ENCODE measurements around the gene LSM10.
A peak's percentile ranks its signal among the peaks of the same experiment; 100 is the strongest.

The LSM10 gene

GRCh38 chr1:36383240-36383639 is 14.5 kb downstream of the LSM10 start:
- DNase-seq (ENCODE audit: low spot score) = no peak

GRCh38 chr1:36382669-36383068 is 15.0 kb downstream of the LSM10 start:
- no peak for DNase-seq (ENCODE audit: low spot score)

- DNase-seq (ENCODE audit: low spot score) = no peak
Observed at GRCh38 chr1:36382231-36382630, 15.5 kb downstream of the LSM10 start.

- DNase-seq (ENCODE audit: low spot score) = no peak
Observed at GRCh38 chr1:36381405-36381804, 16.3 kb downstream of the LSM10 start.

GRCh38 chr1:36380782-36381181 is 16.9 kb downstream of the LSM10 start:
- no peak for DNase-seq (ENCODE audit: low spot score)

- DNase-seq (ENCODE audit: low spot score) = no peak
Observed at GRCh38 chr1:36380143-36380619, 17.5 kb downstream of the LSM10 start.

- no peak for DNase-seq (ENCODE audit: low spot score)
Observed at GRCh38 chr1:36377791-36378492, 19.8 kb downstream of the LSM10 start.

- DNase-seq (ENCODE audit: low spot score) = no peak
Observed at GRCh38 chr1:36372617-36373016, 25.1 kb downstream of the LSM10 start.

GRCh38 chr1:36369061-36369861 is 28.4 kb downstream of the LSM10 start:
- DNase-seq (ENCODE audit: low spot score) = peak; percentile 91

- DNase-seq (ENCODE audit: low spot score) = no peak
Observed at GRCh38 chr1:36367798-36368197, 29.9 kb downstream of the LSM10 start.

GRCh38 chr1:36367066-36367465 is 30.6 kb downstream of the LSM10 start:
- DNase-seq (ENCODE audit: low spot score) = no peak

GRCh38 chr1:36366091-36366661 is 31.5 kb downstream of the LSM10 start:
- peak; percentile 50 for DNase-seq (ENCODE audit: low spot score)

- DNase-seq (ENCODE audit: low spot score) = no peak
Observed at GRCh38 chr1:36365381-36365780, 32.3 kb downstream of the LSM10 start.

- DNase-seq (ENCODE audit: low spot score) = no peak
Observed at GRCh38 chr1:36359911-36360550, 37.7 kb downstream of the LSM10 start.

GRCh38 chr1:36359383-36359782 is 38.3 kb downstream of the LSM10 start:
- no peak for DNase-seq (ENCODE audit: low spot score)

GRCh38 chr1:36358514-36359084 is 39.1 kb downstream of the LSM10 start:
- no peak for DNase-seq (ENCODE audit: low spot score)

- no peak for DNase-seq (ENCODE audit: low spot score)
Observed at GRCh38 chr1:36355811-36356210, 41.9 kb downstream of the LSM10 start.

- DNase-seq (ENCODE audit: low spot score) = no peak
Observed at GRCh38 chr1:36354486-36354885, 43.2 kb downstream of the LSM10 start.

- no peak for DNase-seq (ENCODE audit: low spot score)
Observed at GRCh38 chr1:36352910-36353878, 44.5 kb downstream of the LSM10 start.

- DNase-seq (ENCODE audit: low spot score) = no peak
Observed at GRCh38 chr1:36352125-36352909, 45.4 kb downstream of the LSM10 start.
